Activated naive CD8-positive, alpha-beta T cell treated with anti-CD3 and anti-CD28 coated beads, Interleukin-2, amount 50 U/mL, for 16 hours (primary cell): ENCODE measurements around the gene ADAM33.

Experiments used
- DNase-seq: peaks from one replicate; pipeline ENCODE4 v3.0.0-alpha.2; 2020; ENCODE audit warnings: low read depth, low spot score

The ADAM33 gene

DNA sequence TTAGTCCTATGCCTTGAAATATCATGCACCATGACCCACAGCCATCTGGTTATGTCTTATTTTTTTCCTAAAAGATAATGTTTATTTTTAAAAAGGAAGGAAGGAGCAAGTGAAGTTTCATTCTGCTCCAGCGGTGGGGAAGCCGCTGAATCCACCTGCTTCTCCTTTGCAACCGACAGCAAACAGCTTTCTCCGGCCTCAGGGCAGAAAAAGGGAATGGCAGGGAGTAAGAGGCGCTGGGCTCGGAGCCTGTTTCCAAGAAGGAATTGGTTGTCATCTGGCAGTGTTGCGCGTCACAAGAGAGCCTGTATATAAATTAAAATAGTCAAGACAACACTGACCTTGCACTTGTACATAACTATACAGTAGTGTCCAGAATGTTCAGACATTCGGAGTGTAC, 32.9 kb downstream of the ADAM33 start:
- no peak for DNase-seq

- no peak for DNase-seq
These were observed 34.3 kb downstream of the ADAM33 start for GRCh38 chr20:3647473-3647872.

DNA sequence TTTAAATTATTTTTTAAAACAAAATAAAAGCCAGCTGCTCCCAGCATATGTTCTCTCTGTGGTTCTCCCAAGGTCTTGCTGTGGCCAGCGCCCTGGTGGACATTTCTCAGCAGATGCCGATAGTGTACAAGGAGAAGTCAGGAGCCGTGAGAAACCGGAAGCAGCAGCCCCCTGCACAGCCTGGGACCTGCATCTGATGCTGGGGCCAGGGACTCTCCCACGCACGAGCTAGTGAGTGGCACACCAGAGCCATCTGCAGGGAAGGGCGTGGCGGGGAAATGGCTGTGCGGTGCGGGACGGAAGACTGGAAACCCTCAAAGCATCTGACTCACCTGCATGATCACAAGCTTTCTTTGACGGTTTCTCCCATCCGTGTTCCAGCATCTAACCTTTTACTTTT, 35.2 kb downstream of the ADAM33 start:
- no peak for DNase-seq

GRCh38 chr20:3646067-3646440, 35.8 kb downstream of the ADAM33 start:
- no peak for DNase-seq

GRCh38 chr20:3645309-3646066, 36.3 kb downstream of the ADAM33 start:
- no peak for DNase-seq

DNA sequence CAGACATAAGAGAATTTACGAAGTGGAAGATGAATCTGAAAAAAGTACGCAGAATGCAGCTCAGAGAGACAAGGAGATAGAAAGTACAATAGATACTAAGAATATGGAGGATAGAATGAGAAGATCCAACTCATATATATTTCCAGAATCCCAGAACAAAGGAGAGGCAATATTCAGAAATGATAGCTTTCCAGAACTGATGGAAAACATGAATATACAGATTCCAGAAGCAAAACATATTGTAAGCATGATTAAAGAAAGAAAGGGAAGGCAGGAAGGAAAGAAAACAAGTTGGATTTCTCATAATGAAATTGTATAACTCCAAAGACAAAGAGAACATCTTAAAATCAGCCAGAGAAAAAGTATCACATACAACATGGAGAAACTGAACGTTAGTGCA, 41.6 kb downstream of the ADAM33 start:
- DNase-seq = no peak

DNA sequence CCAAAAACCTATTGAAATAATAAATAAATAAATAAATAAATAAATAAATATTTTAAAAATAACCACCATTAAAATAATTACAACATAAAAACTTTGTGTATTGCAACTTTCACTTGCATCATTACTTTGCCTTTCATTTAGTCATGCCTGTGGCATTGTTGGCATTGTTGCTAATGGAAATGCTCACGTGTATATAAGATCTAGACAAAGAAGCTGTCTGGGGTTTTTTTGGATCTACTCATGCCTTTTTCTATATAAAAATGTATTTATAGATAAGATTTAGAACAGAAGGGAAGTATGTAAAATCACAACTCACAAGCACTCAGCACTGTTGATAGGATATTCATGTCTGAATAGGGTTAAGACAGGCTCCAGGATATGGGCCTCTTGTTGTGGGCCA, 46.5 kb downstream of the ADAM33 start:
- no peak for DNase-seq

- DNase-seq = no peak
These were observed 47.8 kb downstream of the ADAM33 start for GRCh38 chr20:3633913-3634478.

DNA sequence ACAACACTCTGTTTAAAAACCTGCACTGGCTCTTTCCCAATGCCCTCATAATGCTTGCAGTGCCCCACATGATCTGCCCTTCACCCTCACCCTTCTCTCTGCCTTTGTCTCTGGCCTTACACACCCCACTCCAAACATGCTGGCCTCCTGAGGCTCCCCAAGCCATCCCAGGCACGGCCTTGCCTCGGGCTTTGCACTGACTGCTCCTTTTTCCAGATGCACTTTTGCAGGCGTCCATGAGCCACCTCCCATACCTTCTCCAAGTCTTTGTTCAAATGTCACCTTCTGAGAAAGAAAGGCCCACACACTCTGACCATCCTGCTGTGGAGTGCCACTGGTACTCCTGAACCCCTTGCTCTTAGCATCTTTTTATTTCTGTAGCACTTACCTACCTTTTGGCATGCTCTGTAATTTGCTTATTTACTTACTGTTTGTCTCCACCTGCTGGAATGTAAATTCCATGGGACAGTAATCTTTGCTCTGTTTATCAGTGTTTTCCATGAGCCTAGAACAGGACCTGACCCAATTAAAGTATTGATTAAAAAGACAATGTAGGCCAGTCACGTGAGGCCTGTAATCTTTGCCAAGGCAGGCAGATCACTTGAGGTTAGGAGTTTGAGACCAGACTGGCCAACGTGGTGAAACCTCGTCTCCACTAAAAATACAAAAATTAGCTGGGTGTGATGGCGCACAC, 49.4 kb downstream of the ADAM33 start:
- no peak for DNase-seq

GRCh38 chr20:3631534-3631933, 50.3 kb downstream of the ADAM33 start:
- DNase-seq = no peak

GRCh38 chr20:3630429-3630828, 51.4 kb downstream of the ADAM33 start:
- DNase-seq = no peak

GRCh38 chr20:3629893-3630292, 51.9 kb downstream of the ADAM33 start:
- DNase-seq = no peak

- DNase-seq = no peak
These were observed 53.1 kb downstream of the ADAM33 start for GRCh38 chr20:3628502-3629314.

DNA sequence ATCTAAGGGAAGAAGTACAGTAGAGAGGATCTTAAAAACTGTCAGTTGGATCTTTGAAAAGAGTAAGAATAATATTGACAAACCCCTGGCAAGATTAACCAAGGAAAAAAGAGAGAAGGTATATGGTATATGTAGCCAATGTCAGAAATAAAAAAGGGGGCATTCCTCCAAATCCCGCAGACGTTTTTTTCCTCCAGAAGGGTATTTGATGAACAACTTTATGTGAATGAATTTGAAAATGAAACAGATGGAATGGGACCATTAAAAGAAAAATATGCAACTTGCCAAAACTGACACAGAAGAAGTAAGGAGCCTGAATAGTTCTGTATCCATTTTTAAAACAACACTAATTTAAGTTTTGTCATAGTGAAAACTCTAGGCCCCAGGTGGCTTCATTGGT, 54.3 kb downstream of the ADAM33 start:
- DNase-seq = no peak

DNA sequence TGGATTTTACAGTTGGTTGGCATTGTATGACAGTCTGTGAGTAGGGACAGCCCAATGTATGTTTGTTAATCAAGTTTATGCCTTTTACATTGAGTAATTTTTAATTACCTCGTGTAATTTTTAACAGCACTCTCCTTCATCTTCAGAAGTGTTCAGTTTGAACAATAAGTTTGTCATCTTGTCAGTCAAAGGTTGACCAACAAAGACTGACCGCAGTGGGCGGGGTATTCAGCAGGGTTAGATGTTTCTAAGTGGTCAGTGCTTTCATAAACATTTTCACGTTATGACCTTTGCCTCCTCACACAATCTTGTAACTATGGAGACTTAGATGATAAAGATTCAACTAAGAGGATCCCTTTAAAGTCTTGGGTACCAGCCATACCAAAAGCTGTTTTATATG, 59.4 kb downstream of the ADAM33 start:
- no peak for DNase-seq

DNA sequence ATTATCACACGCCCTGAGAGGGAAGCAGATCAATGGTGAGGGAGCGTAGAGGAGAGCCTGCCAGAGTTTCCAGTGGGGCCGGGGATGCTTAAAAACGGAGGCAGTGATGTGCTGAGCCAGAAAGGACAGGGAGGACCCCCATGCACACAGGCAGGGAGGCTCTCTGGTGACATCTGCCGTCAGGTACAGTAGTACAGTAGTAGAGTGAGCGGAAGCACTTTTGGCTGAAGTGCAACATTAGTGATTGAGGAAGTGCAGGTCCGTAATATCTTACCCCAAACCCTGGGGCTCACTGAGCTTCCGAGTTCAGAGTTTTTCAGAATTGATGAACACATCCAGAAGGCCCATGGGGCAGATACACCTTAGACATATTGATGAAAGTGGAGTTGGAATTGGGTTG, 60.7 kb downstream of the ADAM33 start:
- DNase-seq = no peak
